Neural crest cell (in vitro differentiated cells): Measurements from ENCODE around the gene PLXNC1. TPM values are rescaled to one million over a fixed set of nuclear protein-coding genes. Genes with fewer than 3 reads are reported as not detected.
"Not testable (repeated sequence)": the region's sequence is repeated elsewhere in the genome, so short reads cannot be mapped to it uniquely, and the experiment has no call there.

ENCODE experiments used
- DNase-seq: peaks from one replicate; pipeline ENCODE4 v3.0.0; 2021; ENCODE audit warnings: low read depth, mixed read lengths, low spot score
- H3K27ac Mint-ChIP-seq: one replicate; pipeline ENCODE4 v1.8.0; 2021; ENCODE audit warnings: mild to moderate bottlenecking, mixed read lengths; ENCODE audit not compliant: unreplicated experiment
- H3K27me3 Mint-ChIP-seq: 2 replicates; pipeline ENCODE4 v1.8.0; 2021; ENCODE audit warnings: low read depth, mild to moderate bottlenecking, mixed read lengths
- H3K36me3 Mint-ChIP-seq: 2 replicates; pipeline ENCODE4 v1.8.0; 2021; ENCODE audit warnings: low read depth, mild to moderate bottlenecking, mixed read lengths
- H3K4me1 Mint-ChIP-seq: 2 replicates; pipeline ENCODE4 v1.8.0; 2021; ENCODE audit warnings: mixed read lengths
- H3K4me3 Mint-ChIP-seq: one replicate; pipeline ENCODE4 v1.8.0; 2021; ENCODE audit warnings: mild to moderate bottlenecking, mixed read lengths
- H3K9me3 Mint-ChIP-seq: 2 replicates; pipeline ENCODE4 v1.8.0; 2021; ENCODE audit warnings: mixed read lengths
- total RNA-seq: library from RNA; stranded (reverse); gene quantifications from 2 replicates; pipeline ENCODE4 v1.2.1, GENCODE V29; 2021
- TF ChIP-seq, protein P1 (sequence below): fragments of 200-600 bp; sonication (generic); conservative IDR thresholded peaks from 2 replicates; pipeline ENCODE4 v1.5.0; 2021; ENCODE audit warnings: antibody characterized with exemption, mild to moderate bottlenecking

The PLXNC1 gene
- total RNA-seq, 1 donor from 2014 or later, result 5.8 TPM

DNA sequence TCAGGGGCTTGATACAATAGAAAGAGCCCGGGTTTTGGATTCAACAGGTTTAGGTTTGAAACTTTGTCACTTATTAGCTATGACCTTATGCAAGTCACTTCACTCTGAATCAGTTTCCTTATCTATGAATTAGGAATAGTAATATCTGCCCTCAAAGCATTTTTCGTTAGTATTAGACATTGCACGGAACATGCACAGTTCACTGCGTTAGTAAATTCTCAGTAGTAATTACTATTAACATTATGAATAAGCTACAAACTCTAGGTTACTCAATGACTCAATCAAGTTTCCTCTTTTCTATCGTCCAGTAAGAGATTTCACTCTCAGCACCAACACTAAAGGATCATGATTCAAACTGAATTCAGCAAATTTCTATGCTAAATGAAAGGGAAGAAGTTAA is 161.0 kb downstream of the PLXNC1 start:
- Mint-ChIP-seq H3K27me3 (no peaks in the 10 kb centered on the region), H3K9me3 (no peaks in the 10 kb centered on the region), H3K36me3 (peaks cover 21% of the 10 kb centered on the region), H3K27ac (no peak overlapping the region), H3K4me1 (no peaks in the 10 kb centered on the region), H3K4me3 (no peak overlapping the region)
- TF ChIP-seq, protein P1, sequence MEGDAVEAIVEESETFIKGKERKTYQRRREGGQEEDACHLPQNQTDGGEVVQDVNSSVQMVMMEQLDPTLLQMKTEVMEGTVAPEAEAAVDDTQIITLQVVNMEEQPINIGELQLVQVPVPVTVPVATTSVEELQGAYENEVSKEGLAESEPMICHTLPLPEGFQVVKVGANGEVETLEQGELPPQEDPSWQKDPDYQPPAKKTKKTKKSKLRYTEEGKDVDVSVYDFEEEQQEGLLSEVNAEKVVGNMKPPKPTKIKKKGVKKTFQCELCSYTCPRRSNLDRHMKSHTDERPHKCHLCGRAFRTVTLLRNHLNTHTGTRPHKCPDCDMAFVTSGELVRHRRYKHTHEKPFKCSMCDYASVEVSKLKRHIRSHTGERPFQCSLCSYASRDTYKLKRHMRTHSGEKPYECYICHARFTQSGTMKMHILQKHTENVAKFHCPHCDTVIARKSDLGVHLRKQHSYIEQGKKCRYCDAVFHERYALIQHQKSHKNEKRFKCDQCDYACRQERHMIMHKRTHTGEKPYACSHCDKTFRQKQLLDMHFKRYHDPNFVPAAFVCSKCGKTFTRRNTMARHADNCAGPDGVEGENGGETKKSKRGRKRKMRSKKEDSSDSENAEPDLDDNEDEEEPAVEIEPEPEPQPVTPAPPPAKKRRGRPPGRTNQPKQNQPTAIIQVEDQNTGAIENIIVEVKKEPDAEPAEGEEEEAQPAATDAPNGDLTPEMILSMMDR, result no peak
- no peak for DNase-seq

DNA sequence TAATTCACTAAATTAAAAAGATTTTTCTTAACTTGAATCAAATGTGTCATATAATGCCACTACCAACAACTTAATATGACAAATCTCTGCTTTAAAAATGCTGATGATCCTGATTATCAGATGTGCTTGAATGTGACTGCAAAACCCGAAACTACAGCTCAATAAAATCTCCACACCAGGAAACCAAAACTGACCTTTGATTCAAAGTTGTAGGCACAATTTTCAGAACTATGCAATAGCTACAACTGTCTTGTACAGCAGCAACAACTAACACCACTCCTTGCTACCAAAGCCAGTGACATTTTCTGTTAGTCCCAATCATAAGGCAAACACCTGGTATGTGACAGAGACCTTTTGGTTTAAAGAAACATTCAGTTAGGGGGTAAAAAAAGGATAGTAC is 164.0 kb downstream of the PLXNC1 start:
- no peak for DNase-seq
- no peak overlapping the region for H3K27ac Mint-ChIP-seq
- H3K36me3 Mint-ChIP-seq, result peaks cover 27% of the 10 kb centered on the region
- peaks cover 7% of the 10 kb centered on the region for H3K9me3 Mint-ChIP-seq
- H3K4me3 Mint-ChIP-seq, result no peak overlapping the region
- H3K27me3 Mint-ChIP-seq, result no peaks in the 10 kb centered on the region
- TF ChIP-seq, protein P1, result no peak
- no peaks in the 10 kb centered on the region for H3K4me1 Mint-ChIP-seq

DNA sequence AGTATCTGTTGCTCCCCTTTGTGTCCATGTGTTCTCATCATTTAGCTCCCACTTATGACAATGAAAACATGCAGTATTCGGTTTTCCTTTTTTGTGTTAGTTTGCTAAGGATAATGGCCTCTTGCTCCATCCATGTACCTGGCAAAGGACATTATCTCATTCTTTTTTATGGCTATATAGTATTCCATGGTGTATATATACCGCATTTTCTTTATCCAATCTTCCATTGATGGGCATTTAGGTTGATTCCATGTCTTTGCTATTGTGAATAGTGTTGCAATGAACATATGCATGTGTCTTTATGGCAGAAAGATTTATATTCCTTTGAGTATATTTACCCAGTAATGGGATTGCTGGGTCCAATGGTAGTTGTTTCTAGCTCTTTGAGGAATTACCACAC is 168.2 kb downstream of the PLXNC1 start:
- not testable (repeated sequence) for H3K27me3 Mint-ChIP-seq, H3K4me1 Mint-ChIP-seq, H3K4me3 Mint-ChIP-seq, DNase-seq, H3K27ac Mint-ChIP-seq
- H3K36me3 Mint-ChIP-seq, result peaks cover 53% of the 10 kb centered on the region
- H3K9me3 Mint-ChIP-seq, result peaks cover 42% of the 10 kb centered on the region

GRCh38 chr12:94318181-94318580 is 169.8 kb downstream of the PLXNC1 start:
- TF ChIP-seq, protein P1, result no peak
- no peak for DNase-seq
- H3K4me3 Mint-ChIP-seq, result no peak overlapping the region
- peaks cover 55% of the 10 kb centered on the region for H3K36me3 Mint-ChIP-seq
- no peaks in the 10 kb centered on the region for H3K27me3 Mint-ChIP-seq
- H3K4me1 Mint-ChIP-seq, result no peaks in the 10 kb centered on the region
- H3K9me3 Mint-ChIP-seq, result peaks cover 43% of the 10 kb centered on the region
- H3K27ac Mint-ChIP-seq, result no peak overlapping the region

DNA sequence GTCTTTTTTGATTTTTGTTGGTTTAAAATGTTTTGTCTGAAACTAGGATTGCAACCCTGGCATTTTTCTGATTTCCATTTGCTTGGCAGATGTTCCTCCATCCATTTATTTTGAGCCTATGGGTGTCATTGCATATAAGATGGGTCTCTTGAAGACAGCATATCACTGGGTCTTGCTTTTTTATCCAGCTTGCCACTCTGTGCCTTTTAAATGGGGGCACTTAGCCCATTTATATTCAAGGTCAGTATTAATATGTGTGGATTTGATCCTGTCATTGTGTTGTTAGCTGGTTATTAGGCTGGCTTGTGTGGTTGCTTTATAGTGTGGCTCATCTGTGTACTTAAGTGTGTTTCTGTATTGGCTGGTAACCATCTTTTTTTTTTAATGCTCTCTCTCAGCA is 171.7 kb downstream of the PLXNC1 start:
- Mint-ChIP-seq H3K27ac (no peak overlapping the region), H3K4me1 (no peaks in the 10 kb centered on the region), H3K36me3 (peaks cover 66% of the 10 kb centered on the region), H3K4me3 (no peak overlapping the region), H3K27me3 (no peaks in the 10 kb centered on the region), H3K9me3 (peaks cover 45% of the 10 kb centered on the region)
- DNase-seq, result no peak
- TF ChIP-seq, protein P1, result no peak

DNA sequence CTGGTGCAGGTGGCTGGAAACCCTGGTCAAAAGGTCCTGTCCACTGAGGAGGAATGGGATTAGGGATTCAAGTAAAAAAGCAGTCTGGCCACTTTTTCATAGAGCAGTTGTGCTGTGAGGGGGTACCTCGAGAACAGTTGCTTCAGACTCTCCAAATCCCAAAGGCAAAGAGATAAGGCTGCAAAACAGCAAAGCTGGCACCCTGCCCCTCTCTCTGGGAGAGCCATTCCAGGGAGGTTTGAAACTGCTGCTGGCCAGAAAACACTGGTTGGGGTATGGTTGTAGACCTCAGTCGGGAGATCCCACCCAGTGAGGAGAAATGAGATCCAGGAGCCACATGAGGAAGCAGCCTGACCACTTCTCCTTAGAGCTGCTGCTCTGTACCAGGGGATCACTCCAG is 174.0 kb downstream of the PLXNC1 start:
- TF ChIP-seq, protein P1, result no peak
- Mint-ChIP-seq H3K36me3 (peaks cover 72% of the 10 kb centered on the region), H3K4me3 (no peak overlapping the region), H3K27me3 (no peaks in the 10 kb centered on the region), H3K9me3 (peaks cover 38% of the 10 kb centered on the region), H3K27ac (no peak overlapping the region), H3K4me1 (no peaks in the 10 kb centered on the region)
- no peak for DNase-seq
